GM12892 (cell line): ENCODE data around the gene UFD1.

Experiments used
- POLR2A ChIP-seq: IDR thresholded peaks from 2 replicates; pipeline ENCODE4 v1.6.1; 2011; ENCODE audit warnings: low read depth, low read length, control low read depth
- POLR2AphosphoS5 ChIP-seq: IDR thresholded peaks from 2 replicates; pipeline ENCODE4 v1.6.1; 2011; ENCODE audit warnings: low read depth, low read length, control low read depth

GRCh38 chr22:19505735-19506126 is 26.7 kb upstream of the UFD1 start:
- no peak for TF ChIP-seq POLR2A
- TF ChIP-seq POLR2AphosphoS5: no peak
